Calu3 (cell line): ENCODE data around the gene CRHR2. TPM values are rescaled to one million over a fixed set of nuclear protein-coding genes. Genes with fewer than 3 reads are reported as not detected.

Experiments used
- BruUV-seq: library from RNA; stranded (reverse); fragments of 400-500 nt; replicated peaks from 2 replicates; lab custom pipeline; 2021; lab: Mats Ljungman, UMichigan
- CTCF ChIA-PET: fragments of 300-600 bp; sonication (Branson Sonifier 250); formaldehyde crosslinking; loops from one replicate; lab custom pipeline; 2022; ENCODE audit warnings: antibody characterized with exemption; lab: Charles Lee
- DNase-seq: peaks from one replicate; pipeline ENCODE4 v3.0.0; 2022
- H3K27ac Mint-ChIP-seq: one replicate; pipeline ENCODE4 v1.8.0; 2022; ENCODE audit warnings: mixed read lengths; ENCODE audit not compliant: unreplicated experiment
- H3K27me3 Mint-ChIP-seq: one replicate; pipeline ENCODE4 v1.8.0; 2022; ENCODE audit warnings: mixed read lengths; ENCODE audit not compliant: unreplicated experiment
- H3K36me3 Mint-ChIP-seq: one replicate; pipeline ENCODE4 v1.8.0; 2022; ENCODE audit warnings: mild to moderate bottlenecking, moderate library complexity, mixed read lengths; ENCODE audit not compliant: insufficient read depth, unreplicated experiment
- H3K4me1 Mint-ChIP-seq: one replicate; pipeline ENCODE4 v1.8.0; 2022; ENCODE audit warnings: mild to moderate bottlenecking, low read depth, mixed read lengths; ENCODE audit not compliant: unreplicated experiment
- H3K4me3 Mint-ChIP-seq: one replicate; pipeline ENCODE4 v1.8.0; 2022; ENCODE audit warnings: mild to moderate bottlenecking, low read depth, moderate library complexity, mixed read lengths; ENCODE audit not compliant: unreplicated experiment
- H3K9me3 Mint-ChIP-seq: one replicate; pipeline ENCODE4 v1.8.0; 2022; ENCODE audit warnings: low read depth, mixed read lengths; ENCODE audit not compliant: unreplicated experiment
- intact Hi-C: fragments of 100-400 bp; cut with micrococcal nuclease; formaldehyde crosslinking; loops from one replicate; pipeline ENCODE4 v1.10.0; 2022; ENCODE audit not compliant: unreplicated experiment
- total RNA-seq: library from RNA; stranded (reverse); gene quantifications from 2 replicates; pipeline ENCODE4 v1.2.3, GENCODE V29; 2022
- TF ChIP-seq, protein P1 (sequence below): fragments of 200-600 bp; IDR thresholded peaks from one replicate; pipeline ENCODE4 v1.8.0; 2022; ENCODE audit warnings: antibody characterized with exemption; ENCODE audit not compliant: unreplicated experiment

Gene CRHR2
- total RNA-seq, 1 experiment from 2014 or later = not detected

- Mint-ChIP-seq H3K36me3 (no peaks in the 10 kb centered on the region), H3K27ac (no peak overlapping the region), H3K9me3 (peaks cover 2% of the 10 kb centered on the region), H3K27me3 (peaks cover 84% of the 10 kb centered on the region), H3K4me1 (no peaks in the 10 kb centered on the region), H3K4me3 (no peak overlapping the region)
- no peak for DNase-seq
- CTCF ChIA-PET = interaction anchor here (0.6 kb wide), 1 partner anchor 67 kb away, joined by 4 read pairs; no protein-coding TSS in a partner anchor
- BruUV-seq = no TSS peak
- TF ChIP-seq, protein P1, sequence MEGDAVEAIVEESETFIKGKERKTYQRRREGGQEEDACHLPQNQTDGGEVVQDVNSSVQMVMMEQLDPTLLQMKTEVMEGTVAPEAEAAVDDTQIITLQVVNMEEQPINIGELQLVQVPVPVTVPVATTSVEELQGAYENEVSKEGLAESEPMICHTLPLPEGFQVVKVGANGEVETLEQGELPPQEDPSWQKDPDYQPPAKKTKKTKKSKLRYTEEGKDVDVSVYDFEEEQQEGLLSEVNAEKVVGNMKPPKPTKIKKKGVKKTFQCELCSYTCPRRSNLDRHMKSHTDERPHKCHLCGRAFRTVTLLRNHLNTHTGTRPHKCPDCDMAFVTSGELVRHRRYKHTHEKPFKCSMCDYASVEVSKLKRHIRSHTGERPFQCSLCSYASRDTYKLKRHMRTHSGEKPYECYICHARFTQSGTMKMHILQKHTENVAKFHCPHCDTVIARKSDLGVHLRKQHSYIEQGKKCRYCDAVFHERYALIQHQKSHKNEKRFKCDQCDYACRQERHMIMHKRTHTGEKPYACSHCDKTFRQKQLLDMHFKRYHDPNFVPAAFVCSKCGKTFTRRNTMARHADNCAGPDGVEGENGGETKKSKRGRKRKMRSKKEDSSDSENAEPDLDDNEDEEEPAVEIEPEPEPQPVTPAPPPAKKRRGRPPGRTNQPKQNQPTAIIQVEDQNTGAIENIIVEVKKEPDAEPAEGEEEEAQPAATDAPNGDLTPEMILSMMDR = no peak
- intact Hi-C loops = no loop called here
Measured at GRCh38 chr7:30729642-30730041, 47.4 kb upstream of the CRHR2 start.

- Mint-ChIP-seq H3K27me3 (peaks cover 84% of the 10 kb centered on the region), H3K9me3 (peaks cover 2% of the 10 kb centered on the region), H3K27ac (no peak overlapping the region), H3K4me3 (no peak overlapping the region), H3K4me1 (no peaks in the 10 kb centered on the region), H3K36me3 (no peaks in the 10 kb centered on the region)
- BruUV-seq = no TSS peak
- TF ChIP-seq, protein P1 = no peak
- DNase-seq = no peak
- CTCF ChIA-PET = interaction anchor here (0.6 kb wide), 1 partner anchor 52 kb away, joined by 3 read pairs; no protein-coding TSS in a partner anchor
- intact Hi-C loops = no loop called here
Measured at GRCh38 chr7:30728591-30729100, 46.4 kb upstream of the CRHR2 start.

DNA sequence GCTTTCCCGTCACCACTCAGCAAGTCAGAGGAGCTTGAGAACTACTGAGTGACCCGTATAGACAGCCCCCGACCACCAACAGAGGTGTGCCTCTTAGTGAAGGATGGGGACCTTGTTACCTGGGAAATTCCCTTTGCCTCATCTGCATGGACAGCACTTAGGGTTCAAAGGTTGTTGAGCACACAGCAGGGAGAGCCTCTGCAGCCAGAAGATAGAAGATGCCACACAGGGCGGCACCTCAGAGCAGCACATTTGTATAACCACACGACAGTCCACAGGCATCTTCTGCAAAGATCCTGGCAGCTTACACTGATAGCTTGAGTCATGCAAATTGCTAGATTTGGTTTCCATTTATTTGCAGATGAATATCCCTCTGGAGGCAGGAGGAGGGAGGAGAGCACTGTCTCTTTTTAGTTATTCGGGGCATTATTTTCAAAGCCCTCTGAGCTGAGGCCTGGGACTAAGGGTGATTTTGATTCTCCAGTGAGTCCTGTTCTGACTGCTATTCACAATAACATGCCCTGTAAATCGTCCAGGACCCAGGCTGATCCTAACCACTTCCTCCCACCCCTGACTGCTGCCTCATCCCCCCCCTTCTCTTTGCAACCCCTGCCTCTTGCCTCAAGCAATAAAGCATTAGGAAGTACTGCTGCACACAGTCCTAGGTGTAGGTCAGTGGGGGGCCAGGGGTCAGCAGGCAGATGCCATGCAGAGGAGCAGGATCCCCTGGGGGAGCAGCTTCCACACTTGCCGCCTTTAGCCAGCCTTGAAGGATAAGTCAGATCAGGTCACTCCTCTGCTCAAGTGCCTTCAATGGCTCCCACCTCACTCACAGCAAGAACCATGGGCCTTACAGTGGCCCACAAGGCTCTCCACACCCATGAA, 45.0 kb upstream of the CRHR2 start:
- Mint-ChIP-seq H3K4me3 (no peak overlapping the region), H3K27me3 (peaks cover 84% of the 10 kb centered on the region), H3K36me3 (no peaks in the 10 kb centered on the region), H3K4me1 (no peaks in the 10 kb centered on the region), H3K9me3 (peaks cover 2% of the 10 kb centered on the region), H3K27ac (no peak overlapping the region)
- TF ChIP-seq, protein P1 = no peak
- CTCF ChIA-PET = interaction anchor here (0.6 kb wide), 1 partner anchor 19 kb away, joined by 3 read pairs; no protein-coding TSS in a partner anchor
- DNase-seq = no peak
- no TSS peak for BruUV-seq
- intact Hi-C loops = no loop called here

- intact Hi-C loops = no loop called here
- Mint-ChIP-seq H3K4me3 (no peak overlapping the region), H3K36me3 (no peaks in the 10 kb centered on the region), H3K4me1 (no peaks in the 10 kb centered on the region), H3K27me3 (peaks cover 84% of the 10 kb centered on the region), H3K27ac (no peak overlapping the region), H3K9me3 (peaks cover 2% of the 10 kb centered on the region)
- CTCF ChIA-PET = no interaction called here
- TF ChIP-seq, protein P1 = no peak
- no peak for DNase-seq
- BruUV-seq = no TSS peak
Measured at GRCh38 chr7:30726296-30727006, 44.2 kb upstream of the CRHR2 start.
